WTC11 (cell line): ENCODE results near the gene ACTL8. TPM values are rescaled to one million over a fixed set of nuclear protein-coding genes. Genes with fewer than 3 reads are reported as not detected.

Source experiments
- ATAC-seq: fragments of 200-7000 bp; cut with Tn5 transposase; 2 replicates; pipeline ENCODE4 v1.10.0; 2021; ENCODE audit warnings: mild to moderate bottlenecking, moderate library complexity
- CTCF ChIA-PET: fragments of 300-600 bp; sonication (Branson Sonifier 250); formaldehyde crosslinking; loops from one replicate; lab custom pipeline; 2021; ENCODE audit warnings: antibody characterized with exemption; lab: Charles Lee
- POLR2A ChIA-PET: fragments of 350-600 bp; sonication (Branson Sonifier 250); formaldehyde crosslinking; loops from one replicate; lab custom pipeline; 2021; ENCODE audit warnings: antibody characterized with exemption; lab: Charles Lee
- DNase-seq: peaks from one replicate; pipeline ENCODE4 v3.0.0; 2021; ENCODE audit warnings: low spot score
- H3K27ac Mint-ChIP-seq: 2 replicates; pipeline ENCODE4 v1.8.0; 2021; ENCODE audit warnings: mixed read lengths
- H3K27me3 Mint-ChIP-seq: 2 replicates; pipeline ENCODE4 v1.8.0; 2021; ENCODE audit warnings: low read depth, mild to moderate bottlenecking, moderate library complexity, mixed read lengths
- H3K36me3 Mint-ChIP-seq: 2 replicates; pipeline ENCODE4 v1.8.0; 2021; ENCODE audit warnings: mixed read lengths
- H3K4me1 Mint-ChIP-seq: 2 replicates; pipeline ENCODE4 v1.8.0; 2022; ENCODE audit warnings: mixed read lengths
- H3K4me3 Mint-ChIP-seq: 2 replicates; pipeline ENCODE4 v1.8.0; 2021; ENCODE audit warnings: mild to moderate bottlenecking, moderate library complexity, mixed read lengths
- H3K9me3 Mint-ChIP-seq: 2 replicates; pipeline ENCODE4 v1.8.0; 2021; ENCODE audit warnings: mixed read lengths
- ARID4B ChIP-seq: sonication (generic); formaldehyde crosslinking; IDR thresholded peaks from 2 replicates; pipeline ENCODE4 v1.8.0; 2023; ENCODE audit warnings: missing genetic modification reagents, mild to moderate bottlenecking, borderline replicate concordance
- ATF6 ChIP-seq: sonication (generic); formaldehyde crosslinking; IDR thresholded peaks from 2 replicates; pipeline ENCODE4 v1.8.1; 2023; ENCODE audit warnings: mild to moderate bottlenecking, missing genetic modification reagents
- CBFB ChIP-seq: sonication (generic); formaldehyde crosslinking; IDR thresholded peaks from 2 replicates; pipeline ENCODE4 v1.8.1; 2022; ENCODE audit warnings: mild to moderate bottlenecking, low read depth, missing genetic modification reagents
- CDX4 ChIP-seq: fragments of 250-450 bp; sonication (Bioruptor Pico); IDR thresholded peaks from 2 replicates; pipeline ENCODE4 v1.9.0; 2021; ENCODE audit warnings: moderate library complexity, mild to moderate bottlenecking, inconsistent platforms, borderline replicate concordance
- ELF4 ChIP-seq: sonication (generic); formaldehyde crosslinking; IDR thresholded peaks from 2 replicates; pipeline ENCODE4 v1.8.1; 2022; ENCODE audit warnings: low read depth, mild to moderate bottlenecking, moderate library complexity, missing genetic modification reagents
- FOXK1 ChIP-seq: sonication (generic); formaldehyde crosslinking; IDR thresholded peaks from 2 replicates; pipeline ENCODE4 v1.8.0; 2022; ENCODE audit warnings: mild to moderate bottlenecking, moderate library complexity, missing genetic modification reagents
- NFATC4 ChIP-seq: fragments of 250-450 bp; sonication (Bioruptor Pico); IDR thresholded peaks from 2 replicates; pipeline ENCODE4 v1.9.0; 2021; ENCODE audit warnings: mild to moderate bottlenecking
- NR2C2 ChIP-seq: sonication (generic); formaldehyde crosslinking; IDR thresholded peaks from 2 replicates; pipeline ENCODE4 v1.8.0; 2022; ENCODE audit warnings: mild to moderate bottlenecking, missing genetic modification reagents
- NR3C1 ChIP-seq: sonication (generic); formaldehyde crosslinking; conservative IDR thresholded peaks from 2 replicates; pipeline ENCODE4 v1.8.1; 2023; ENCODE audit warnings: low read depth, mild to moderate bottlenecking, missing genetic modification reagents
- OVOL2 ChIP-seq: fragments of 250-450 bp; sonication (Bioruptor Pico); IDR thresholded peaks from 2 replicates; pipeline ENCODE4 v1.9.0; 2021; ENCODE audit warnings: mild to moderate bottlenecking, borderline replicate concordance
- TCF7 ChIP-seq: sonication (generic); formaldehyde crosslinking; IDR thresholded peaks from 2 replicates; pipeline ENCODE4 v1.8.0; 2022; ENCODE audit warnings: mild to moderate bottlenecking, low read depth, missing genetic modification reagents, moderate library complexity
- ZNF263 ChIP-seq: sonication (generic); formaldehyde crosslinking; IDR thresholded peaks from 2 replicates; pipeline ENCODE4 v1.8.1; 2022; ENCODE audit warnings: low read depth, mild to moderate bottlenecking, moderate library complexity, missing genetic modification reagents
- ZNF423 ChIP-seq: fragments of 250-450 bp; sonication (Bioruptor Pico); IDR thresholded peaks from 2 replicates; pipeline ENCODE4 v2.1.2; 2022; ENCODE audit warnings: mild to moderate bottlenecking, moderate library complexity
- total RNA-seq: library from RNA; stranded (reverse); gene quantifications from 3 replicates; pipeline ENCODE4 v1.2.3, GENCODE V29; 2021
- TF ChIP-seq, protein P1 (sequence below): sonication (generic); formaldehyde crosslinking; IDR thresholded peaks from 2 replicates; pipeline ENCODE4 v1.8.0; 2023; ENCODE audit warnings: mild to moderate bottlenecking, missing genetic modification reagents
- TF ChIP-seq, protein P2 (sequence below): fragments of 250-450 bp; sonication (Bioruptor Pico); conservative IDR thresholded peaks from 2 replicates; pipeline ENCODE4 v1.9.0; 2021; ENCODE audit warnings: mild to moderate bottlenecking
- TF ChIP-seq, protein P3 (sequence below): sonication (generic); formaldehyde crosslinking; IDR thresholded peaks from 2 replicates; pipeline ENCODE4 v1.8.0; 2022; ENCODE audit warnings: mild to moderate bottlenecking, missing genetic modification reagents

Gene ACTL8
- total RNA-seq, 1 experiment from 2014 or later = 1.6 TPM

GRCh38 chr1:17842686-17843085, 87.6 kb downstream of the ACTL8 start:
- POLR2A ChIA-PET = no interaction called here
- CTCF ChIA-PET = interaction anchor here (1.4 kb wide), 2 partner anchors 146 to 181 kb away, joined by 3 to 4 read pairs; no protein-coding TSS in a partner anchor
- no peak for TF ChIP-seq FOXK1 (CRISPR knock-in tag)
- no peak for TF ChIP-seq OVOL2 (CRISPR knock-in tag)
- Mint-ChIP-seq H3K9me3 (peaks cover 7% of the 10 kb centered on the region; the same call in 1 of the 2 replicates), H3K4me1 (peaks cover 8% of the 10 kb centered on the region; the same call in 1 of the 2 replicates), H3K27ac (no peak overlapping the region), H3K27me3 (peaks cover 9% of the 10 kb centered on the region; the same call in 1 of the 2 replicates), H3K4me3 (no peak overlapping the region), H3K36me3 (no peaks in the 10 kb centered on the region)
- no peak for ATAC-seq
- DNase-seq = no peak

DNA sequence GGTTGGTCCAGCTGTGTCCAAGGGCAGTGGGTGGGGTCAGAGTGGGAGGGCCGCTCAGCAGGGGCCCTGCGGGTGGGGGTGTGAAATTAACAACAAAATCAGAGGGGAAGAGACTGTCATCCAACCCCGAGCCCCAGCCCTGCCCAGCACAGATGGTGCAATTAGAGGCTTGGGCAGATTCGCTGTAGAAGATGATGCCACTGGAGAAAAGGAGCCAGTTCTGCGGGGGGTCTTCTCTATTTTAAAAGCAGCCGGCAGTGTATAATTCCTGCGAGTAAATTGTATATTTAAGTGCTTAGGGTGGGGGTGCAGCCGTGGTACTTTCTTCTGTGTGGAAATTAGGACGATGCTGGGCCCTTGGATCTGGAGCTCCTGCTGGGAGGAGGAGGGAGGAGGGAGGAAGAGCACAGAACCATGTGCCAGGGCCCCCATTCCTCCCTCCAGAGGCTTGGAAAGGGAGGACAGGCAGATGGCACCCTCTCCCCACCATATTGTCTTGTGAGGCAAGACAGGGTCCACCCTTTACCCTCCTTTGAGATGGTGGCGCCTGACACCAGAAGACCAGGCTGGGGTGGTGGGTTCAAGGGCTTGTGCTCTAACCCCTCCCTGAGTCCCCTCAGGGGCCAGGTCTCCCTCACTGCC, 89.2 kb downstream of the ACTL8 start:
- TF ChIP-seq ZNF263 (CRISPR knock-in tag) (0 out of 2 replicates have a peak, but pooled peaks have one; percentile 31), ATF6 (CRISPR knock-in tag) (no peak), ELF4 (no peak), CBFB (CRISPR knock-in tag) (no peak), FOXK1 (CRISPR knock-in tag) (no peak)
- TF ChIP-seq, protein P1, sequence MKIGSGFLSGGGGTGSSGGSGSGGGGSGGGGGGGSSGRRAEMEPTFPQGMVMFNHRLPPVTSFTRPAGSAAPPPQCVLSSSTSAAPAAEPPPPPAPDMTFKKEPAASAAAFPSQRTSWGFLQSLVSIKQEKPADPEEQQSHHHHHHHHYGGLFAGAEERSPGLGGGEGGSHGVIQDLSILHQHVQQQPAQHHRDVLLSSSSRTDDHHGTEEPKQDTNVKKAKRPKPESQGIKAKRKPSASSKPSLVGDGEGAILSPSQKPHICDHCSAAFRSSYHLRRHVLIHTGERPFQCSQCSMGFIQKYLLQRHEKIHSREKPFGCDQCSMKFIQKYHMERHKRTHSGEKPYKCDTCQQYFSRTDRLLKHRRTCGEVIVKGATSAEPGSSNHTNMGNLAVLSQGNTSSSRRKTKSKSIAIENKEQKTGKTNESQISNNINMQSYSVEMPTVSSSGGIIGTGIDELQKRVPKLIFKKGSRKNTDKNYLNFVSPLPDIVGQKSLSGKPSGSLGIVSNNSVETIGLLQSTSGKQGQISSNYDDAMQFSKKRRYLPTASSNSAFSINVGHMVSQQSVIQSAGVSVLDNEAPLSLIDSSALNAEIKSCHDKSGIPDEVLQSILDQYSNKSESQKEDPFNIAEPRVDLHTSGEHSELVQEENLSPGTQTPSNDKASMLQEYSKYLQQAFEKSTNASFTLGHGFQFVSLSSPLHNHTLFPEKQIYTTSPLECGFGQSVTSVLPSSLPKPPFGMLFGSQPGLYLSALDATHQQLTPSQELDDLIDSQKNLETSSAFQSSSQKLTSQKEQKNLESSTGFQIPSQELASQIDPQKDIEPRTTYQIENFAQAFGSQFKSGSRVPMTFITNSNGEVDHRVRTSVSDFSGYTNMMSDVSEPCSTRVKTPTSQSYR (CRISPR knock-in tag) = no peak

GRCh38 chr1:17845583-17845982, 90.5 kb downstream of the ACTL8 start:
- ATAC-seq = no peak
- no peak for DNase-seq
- ChIA-PET POLR2A (no interaction called here), CTCF (interaction anchor here (0.7 kb wide), 2 partner anchors 100 to 184 kb away, joined by 4 read pairs; no protein-coding TSS in a partner anchor)
- no peak overlapping the region for H3K4me3 Mint-ChIP-seq
- H3K27me3 Mint-ChIP-seq = peaks cover 9% of the 10 kb centered on the region; the same call in 1 of the 2 replicates
- no peak overlapping the region for H3K27ac Mint-ChIP-seq
- peaks cover 8% of the 10 kb centered on the region; the same call in 1 of the 2 replicates for H3K4me1 Mint-ChIP-seq
- H3K9me3 Mint-ChIP-seq = peaks cover 7% of the 10 kb centered on the region; the same call in 1 of the 2 replicates
- H3K36me3 Mint-ChIP-seq = no peaks in the 10 kb centered on the region
- TF ChIP-seq ARID4B (CRISPR knock-in tag) (no peak), NR3C1 (no peak), ZNF423 (CRISPR knock-in tag) (no peak), TCF7 (CRISPR knock-in tag) (no peak), NFATC4 (CRISPR knock-in tag) (no peak), NR2C2 (CRISPR knock-in tag) (no peak), CDX4 (CRISPR knock-in tag) (no peak)
- TF ChIP-seq, protein P2, sequence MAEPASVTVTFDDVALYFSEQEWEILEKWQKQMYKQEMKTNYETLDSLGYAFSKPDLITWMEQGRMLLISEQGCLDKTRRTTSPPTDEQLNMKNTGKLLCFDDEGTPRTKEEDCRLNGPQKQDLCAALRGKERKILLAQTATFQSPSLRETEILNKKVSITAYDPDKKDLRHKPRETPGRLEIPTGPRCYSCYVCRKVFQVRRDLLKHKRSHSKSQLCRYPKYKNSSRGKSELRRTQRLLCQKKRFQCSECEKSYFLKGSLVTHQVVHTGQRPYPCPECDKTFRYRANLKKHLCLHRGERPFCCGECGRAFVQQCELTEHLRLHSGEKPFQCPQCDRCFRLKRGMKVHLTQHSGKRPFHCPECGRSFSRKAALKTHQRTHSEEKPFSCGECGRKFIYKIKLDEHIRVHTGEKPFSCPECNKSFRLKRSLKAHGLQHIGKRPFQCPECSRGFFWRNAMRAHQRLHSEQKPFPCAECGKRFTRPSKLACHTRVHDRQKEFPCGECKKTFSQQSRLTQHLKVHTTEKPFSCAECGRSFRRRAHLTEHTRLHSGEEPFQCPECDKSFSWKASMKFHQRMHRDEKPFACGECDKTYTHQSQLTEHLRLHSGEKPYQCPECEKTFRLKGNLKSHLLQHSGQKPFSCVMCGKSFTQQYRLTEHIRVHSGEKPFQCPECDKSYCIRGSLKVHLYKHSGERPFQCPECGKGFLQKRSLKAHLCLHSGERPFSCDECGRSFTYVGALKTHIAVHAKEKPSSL (CRISPR knock-in tag) = no peak
- TF ChIP-seq, protein P3, sequence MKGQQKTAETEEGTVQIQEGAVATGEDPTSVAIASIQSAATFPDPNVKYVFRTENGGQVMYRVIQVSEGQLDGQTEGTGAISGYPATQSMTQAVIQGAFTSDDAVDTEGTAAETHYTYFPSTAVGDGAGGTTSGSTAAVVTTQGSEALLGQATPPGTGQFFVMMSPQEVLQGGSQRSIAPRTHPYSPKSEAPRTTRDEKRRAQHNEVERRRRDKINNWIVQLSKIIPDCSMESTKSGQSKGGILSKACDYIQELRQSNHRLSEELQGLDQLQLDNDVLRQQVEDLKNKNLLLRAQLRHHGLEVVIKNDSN (CRISPR knock-in tag) = no peak

More for the DNA sequence above, 89.2 kb downstream of the ACTL8 start:
- Mint-ChIP-seq H3K36me3 (no peaks in the 10 kb centered on the region), H3K27ac (no peak overlapping the region), H3K9me3 (peaks cover 7% of the 10 kb centered on the region; the same call in 1 of the 2 replicates), H3K4me1 (peaks cover 8% of the 10 kb centered on the region; the same call in 1 of the 2 replicates), H3K27me3 (peaks cover 9% of the 10 kb centered on the region; the same call in 1 of the 2 replicates), H3K4me3 (no peak overlapping the region)
- DNase-seq (no peak), ATAC-seq (no peak)
- ChIA-PET CTCF (interaction anchor here (0.9 to 1.3 kb wide), 2 partner anchors 24 to 103 kb away, joined by 3 read pairs; no protein-coding TSS in a partner anchor), POLR2A (no interaction called here)
